Astrocyte of the hippocampus (primary cell): Measurements from ENCODE around the gene ZNF493.

Experiments
- DNase-seq: peaks from one replicate; pipeline ENCODE4 v3.0.0; 2011; ENCODE audit warnings: low read depth, low spot score

The ZNF493 gene

DNA sequence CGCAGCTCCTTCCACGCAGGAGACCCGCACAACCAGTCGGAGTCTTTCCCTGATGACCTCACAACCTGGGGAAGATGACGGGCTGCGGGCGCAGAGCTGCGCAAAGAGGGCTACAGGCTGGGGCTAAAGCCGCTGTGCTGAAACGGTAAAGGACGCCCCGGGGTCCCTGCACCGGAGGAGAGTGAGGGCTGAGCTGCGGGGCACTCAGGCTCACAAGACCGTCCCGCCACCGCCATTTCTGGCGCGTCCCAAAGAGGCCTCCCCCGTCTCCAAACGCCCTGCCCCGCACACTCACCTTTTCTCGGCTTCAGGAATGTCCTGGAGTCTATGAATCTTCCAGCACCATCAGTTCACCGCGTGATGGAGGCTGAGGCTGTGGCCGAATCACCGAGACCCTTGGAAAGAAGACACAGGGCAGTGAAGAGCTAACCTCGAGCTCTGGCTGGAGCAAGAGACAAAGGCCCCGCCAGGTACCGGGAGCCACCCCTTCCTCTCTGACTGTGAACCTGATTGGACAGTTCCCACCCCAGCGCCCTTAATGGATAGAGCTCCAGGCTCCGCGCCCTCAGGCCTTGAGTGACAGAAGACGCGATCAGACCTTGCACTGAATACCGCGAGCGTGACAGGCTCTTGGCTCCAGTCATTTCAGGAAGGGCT lies 66.6 kb downstream of the ZNF493 start:
- peak; percentile 88 for DNase-seq

GRCh38 chr19:21466627-21467026 lies 69.7 kb downstream of the ZNF493 start:
- DNase-seq = no peak

DNA sequence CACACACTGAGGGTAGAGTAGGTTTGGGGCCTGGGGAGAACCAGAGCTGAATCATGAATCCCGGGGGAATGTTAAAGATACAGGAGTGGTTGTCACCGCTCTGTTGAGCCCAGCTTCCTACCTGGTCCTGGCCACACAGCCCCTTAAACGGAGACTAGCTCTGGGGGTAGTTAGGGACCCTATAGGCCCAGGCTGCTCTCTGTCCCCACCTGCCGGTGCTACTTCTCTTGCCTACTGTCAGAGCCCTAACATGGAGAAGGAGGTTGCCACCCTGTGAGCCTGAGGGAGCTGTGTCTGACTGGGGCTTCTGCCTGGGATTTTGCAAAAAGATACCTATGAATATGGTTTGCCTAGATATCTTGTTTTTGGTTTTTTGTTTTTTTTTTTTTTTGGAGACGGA lies 71.9 kb downstream of the ZNF493 start:
- DNase-seq = no peak

- DNase-seq = no peak
Measured at GRCh38 chr19:21472507-21472906, 75.6 kb downstream of the ZNF493 start.

- DNase-seq = peak; percentile 90
Measured at GRCh38 chr19:21474671-21475181, 77.8 kb downstream of the ZNF493 start.
